IPS-18c (cell line): Measurements from ENCODE around the gene CPOX.
"Not testable (repeated sequence)": the region's sequence is repeated elsewhere in the genome, so short reads cannot be mapped to it uniquely, and the experiment has no call there.

Experiments used
- H3K4me3 ChIP-seq: 2 replicates; pipeline ENCODE4 v1.7.0; 2013; ENCODE audit warnings: low read depth, mild to moderate bottlenecking, low read length, moderate library complexity; ENCODE audit not compliant: insufficient read depth
- H3K9me3 ChIP-seq: one replicate; pipeline ENCODE4 v1.6.1; 2013; ENCODE audit warnings: mild to moderate bottlenecking, low read length, moderate library complexity; ENCODE audit not compliant: control insufficient read depth, insufficient read depth

The CPOX gene

DNA sequence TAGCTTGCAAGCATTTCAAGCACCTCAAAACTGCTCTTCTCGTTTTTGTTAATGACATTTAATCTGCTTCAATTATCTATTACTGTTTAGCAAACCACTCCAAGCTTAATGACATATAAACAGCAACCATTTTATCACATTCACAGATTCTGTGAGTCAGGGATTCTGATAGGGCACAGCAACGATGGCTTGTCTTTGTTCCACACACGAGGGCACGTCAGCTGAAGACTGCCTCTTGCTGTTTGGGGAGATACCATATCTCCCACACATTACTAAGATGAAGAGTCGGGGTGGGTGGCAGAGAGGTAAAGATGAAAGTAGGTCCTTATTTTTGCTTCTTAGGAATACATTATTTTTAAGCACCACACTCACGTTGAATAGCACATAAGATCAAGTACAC is 19.3 kb downstream of the CPOX start:
- Histone ChIP-seq H3K9me3 (no peaks in the 10 kb centered on the region), H3K4me3 (no peak overlapping the region)

DNA sequence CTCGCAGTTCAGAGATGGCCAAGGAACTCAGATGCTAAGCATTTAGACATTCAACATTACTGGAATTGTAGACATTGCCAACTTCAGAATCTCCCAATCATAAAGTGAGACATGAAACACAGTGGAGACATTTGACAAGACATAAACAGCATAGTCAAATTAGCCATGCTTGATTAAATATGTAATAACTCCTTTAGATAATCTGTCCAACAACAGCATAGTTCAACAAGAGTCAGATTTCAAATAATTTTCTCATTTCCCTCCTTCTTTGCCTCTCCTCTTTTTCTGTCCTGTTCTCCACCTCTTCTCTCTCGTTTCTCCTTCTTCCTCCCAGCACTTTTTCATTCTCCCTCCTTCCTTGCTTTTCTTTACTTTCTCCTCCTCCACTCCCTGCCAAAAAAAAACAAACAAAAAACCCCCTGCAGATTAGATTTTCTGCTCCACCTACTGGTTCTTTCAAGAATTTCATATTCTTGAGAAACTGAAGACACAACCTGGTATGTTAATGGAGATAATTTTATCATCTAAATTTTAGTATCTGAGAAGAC is 20.2 kb downstream of the CPOX start:
- no peaks in the 10 kb centered on the region for H3K9me3 ChIP-seq
- no peak overlapping the region for H3K4me3 ChIP-seq

DNA sequence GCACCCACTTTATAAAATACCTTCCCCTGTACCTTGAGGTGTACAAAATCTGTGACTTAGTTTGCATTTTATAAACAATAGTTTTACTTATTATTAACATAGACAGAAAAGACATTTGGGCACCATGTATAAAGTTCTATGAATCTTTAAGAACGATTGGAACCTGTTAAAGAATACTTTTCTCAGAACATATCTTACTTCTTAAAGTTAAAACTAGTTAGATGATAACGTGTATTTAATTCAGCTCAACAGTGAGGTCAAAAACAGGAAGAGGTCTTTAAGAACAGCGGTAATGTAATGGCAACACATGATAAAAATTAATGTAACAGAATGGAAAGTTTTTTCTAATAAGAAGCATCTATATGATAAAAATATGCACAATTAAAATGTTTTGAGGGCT is 25.0 kb downstream of the CPOX start:
- H3K4me3 ChIP-seq = no peak overlapping the region

DNA sequence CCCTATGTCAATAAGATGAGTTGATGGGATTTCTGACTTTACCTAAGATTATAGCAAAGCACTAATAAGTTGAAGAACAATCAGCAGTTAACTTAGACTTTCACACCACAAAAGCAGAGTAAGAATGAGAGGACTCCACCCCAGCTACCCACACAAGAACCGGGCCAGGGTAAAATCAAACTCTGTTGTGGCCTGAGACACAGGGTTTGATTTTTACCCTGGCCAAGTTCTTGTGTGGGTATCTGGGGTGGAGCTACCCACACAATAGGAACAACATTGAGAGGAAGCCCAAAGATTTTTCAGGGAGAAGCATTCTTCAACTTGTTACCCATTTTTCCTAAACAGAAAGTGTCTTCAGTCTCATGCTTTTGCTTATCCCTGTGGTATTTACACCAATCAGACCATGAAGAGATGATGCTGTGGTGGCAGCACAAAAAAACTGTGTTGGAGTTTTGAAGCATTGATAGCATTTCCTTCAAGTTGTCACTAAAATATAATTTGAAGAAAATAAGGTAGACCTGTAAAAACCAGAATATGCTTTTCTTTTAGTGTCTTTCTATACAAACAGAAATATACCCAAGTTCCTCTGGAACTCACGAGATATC is 25.6 kb downstream of the CPOX start:
- Histone ChIP-seq H3K9me3 (no peaks in the 10 kb centered on the region), H3K4me3 (no peak overlapping the region)

More for the DNA sequence above, 25.0 kb downstream of the CPOX start:
- H3K9me3 ChIP-seq = no peaks in the 10 kb centered on the region

DNA sequence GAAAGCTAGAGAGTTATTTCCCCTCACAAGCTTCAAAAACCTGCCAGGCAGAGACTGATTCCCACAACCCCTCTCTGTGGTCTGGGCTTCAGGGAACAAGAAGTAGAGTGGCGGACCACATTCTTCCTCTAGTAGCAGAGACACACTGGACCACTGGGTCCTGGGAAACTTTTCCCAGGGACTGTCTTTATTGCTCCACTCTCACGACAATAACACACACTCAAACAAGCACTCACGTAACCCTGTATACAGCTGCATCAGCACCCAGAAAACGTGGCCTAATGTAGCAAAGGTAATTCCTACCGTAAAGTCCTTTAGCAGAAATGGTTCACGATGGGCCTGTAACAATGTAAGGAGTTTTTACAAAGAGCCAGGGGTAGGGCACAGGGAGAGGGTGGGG is 27.6 kb downstream of the CPOX start:
- H3K4me3 ChIP-seq = no peak overlapping the region
- H3K9me3 ChIP-seq = no peaks in the 10 kb centered on the region

DNA sequence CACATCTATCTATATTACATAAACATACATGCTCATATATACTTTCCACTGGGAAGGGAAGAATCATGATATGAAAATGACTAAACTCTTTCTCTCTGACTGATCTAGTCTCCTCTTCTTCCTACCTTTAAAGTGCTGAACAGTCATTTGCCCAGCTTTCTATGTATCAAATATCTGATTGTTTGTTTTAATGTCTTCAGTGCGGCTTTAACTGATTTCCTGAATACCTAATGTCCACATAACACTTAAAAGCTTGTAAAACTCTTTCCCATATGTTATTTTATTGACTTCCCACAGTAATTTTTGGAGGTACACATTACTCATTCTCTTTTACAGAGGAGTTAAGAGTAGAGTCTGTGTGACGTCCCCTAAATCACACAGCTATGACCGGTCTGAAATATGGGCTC is 28.2 kb downstream of the CPOX start:
- Histone ChIP-seq H3K4me3 (no peak overlapping the region), H3K9me3 (no peaks in the 10 kb centered on the region)

DNA sequence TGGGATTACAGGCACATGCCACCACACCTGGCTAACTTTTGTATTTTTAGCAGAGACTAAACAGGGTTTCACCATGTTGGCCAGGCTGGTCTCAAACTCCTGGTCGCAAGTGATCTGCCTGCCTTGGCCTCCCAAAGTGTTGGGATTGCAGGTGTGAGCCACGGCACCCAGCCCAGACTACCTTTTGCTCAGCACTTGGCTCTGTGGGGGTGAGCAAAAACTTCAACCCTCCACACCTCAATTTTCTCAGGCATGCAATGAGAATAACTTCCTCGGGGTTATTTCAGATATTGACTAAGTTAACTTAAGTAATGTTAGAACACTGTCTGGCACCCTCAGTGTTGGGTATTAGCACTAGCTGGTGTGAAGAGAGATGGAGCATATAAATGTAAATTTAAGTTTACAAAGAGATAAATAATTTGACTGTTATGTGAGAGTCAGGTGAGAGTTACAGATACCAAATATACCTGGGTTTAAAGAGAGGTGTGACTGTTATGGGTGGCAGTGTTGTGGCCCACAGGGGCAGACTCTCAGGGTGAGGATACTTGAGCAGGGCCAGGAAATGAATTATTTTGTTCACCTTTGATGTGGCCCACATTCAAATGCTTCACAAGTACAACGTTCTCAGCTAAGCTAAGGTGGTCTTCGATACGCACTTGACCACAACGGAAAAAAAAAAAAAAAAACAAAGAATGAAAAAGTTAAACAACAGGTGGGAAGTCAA is 29.0 kb downstream of the CPOX start:
- Histone ChIP-seq H3K4me3 (no peak overlapping the region), H3K9me3 (no peaks in the 10 kb centered on the region)

DNA sequence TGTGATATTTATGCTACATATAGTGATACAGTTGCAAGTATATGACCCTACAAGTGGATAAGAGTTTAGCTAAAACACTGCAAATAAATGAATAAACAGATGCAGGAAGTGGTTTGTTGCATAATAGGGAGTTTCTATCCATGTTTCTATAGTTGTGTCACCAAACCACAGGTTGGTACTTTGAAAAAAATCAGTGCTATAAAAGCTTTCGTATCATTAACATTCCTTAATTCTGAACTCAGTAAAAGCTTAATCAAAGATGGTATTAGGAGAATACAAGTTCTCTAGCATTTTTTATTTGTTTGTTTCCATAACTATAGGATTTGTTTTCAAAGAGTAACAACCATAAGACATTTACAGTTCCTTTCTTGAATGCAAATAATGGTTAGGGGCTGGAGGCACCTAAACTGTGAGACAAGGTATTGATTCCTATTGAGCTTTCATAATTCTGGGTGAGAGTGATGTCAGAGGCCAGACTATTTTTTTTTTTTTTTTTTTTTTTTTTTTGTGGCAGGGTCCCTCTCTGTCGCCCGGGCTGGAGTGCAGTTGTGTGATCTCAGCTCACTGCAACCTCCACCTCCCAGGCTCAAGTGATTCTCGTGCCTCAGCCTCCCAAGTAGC is 29.6 kb downstream of the CPOX start:
- no peaks in the 10 kb centered on the region for H3K9me3 ChIP-seq
- no peak overlapping the region for H3K4me3 ChIP-seq

DNA sequence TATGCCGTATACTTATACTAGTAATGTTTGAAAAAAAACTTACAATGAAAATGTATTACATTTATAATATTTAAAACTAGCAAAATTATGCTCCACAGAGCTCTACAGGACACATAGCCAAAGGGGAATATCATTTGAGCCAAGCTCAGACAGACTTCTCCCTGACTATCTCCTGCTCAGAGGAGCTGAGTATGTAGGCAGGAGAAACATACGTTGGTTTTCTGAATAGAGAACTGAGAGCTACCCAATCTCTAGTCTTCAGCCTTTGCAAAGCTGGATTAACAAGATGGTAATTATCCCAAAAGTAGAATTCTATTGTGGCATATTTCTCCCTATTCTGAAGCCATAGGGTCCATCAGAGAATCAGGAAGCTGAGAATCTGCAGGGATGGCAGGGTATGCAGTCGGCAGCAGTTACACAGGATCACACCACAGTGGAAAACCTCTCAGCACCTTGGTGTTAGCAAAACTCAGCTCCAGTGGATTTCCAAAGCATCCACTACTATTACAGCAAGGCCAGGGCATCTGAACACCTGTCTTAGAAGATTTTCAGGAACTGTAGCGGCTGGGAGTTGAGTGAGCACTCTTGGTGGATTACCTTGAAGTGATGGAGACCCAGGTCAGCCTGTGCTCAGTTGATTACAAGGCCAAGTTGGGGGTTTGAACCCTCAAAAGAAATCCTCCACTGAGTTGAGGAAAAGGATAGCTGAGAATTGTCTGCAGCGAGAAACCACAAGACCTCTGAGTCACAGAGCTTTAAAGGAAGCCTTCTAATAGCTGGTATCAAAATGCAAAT is 31.5 kb downstream of the CPOX start:
- H3K4me3 ChIP-seq = no peak overlapping the region
- no peaks in the 10 kb centered on the region for H3K9me3 ChIP-seq

DNA sequence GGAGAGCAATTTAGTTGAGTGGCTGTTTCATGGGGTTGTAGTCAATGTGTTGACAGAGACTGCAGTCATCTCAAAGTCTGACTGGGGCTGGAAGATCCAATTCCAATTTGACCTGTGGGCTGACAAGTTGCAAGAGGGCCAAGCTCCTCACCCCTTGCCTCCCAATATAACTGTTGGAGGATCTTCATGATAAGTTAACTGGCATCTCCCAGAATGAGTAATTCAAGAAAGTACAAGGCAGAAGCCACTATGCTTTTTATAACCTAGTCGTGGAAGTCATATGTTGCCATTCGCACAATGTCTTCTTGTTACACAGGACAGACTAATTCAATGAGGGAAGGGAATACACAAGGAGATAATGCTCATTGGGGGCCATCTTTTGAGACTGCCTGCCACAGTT is 32.5 kb downstream of the CPOX start:
- Histone ChIP-seq H3K4me3 (no peak overlapping the region), H3K9me3 (no peaks in the 10 kb centered on the region)

DNA sequence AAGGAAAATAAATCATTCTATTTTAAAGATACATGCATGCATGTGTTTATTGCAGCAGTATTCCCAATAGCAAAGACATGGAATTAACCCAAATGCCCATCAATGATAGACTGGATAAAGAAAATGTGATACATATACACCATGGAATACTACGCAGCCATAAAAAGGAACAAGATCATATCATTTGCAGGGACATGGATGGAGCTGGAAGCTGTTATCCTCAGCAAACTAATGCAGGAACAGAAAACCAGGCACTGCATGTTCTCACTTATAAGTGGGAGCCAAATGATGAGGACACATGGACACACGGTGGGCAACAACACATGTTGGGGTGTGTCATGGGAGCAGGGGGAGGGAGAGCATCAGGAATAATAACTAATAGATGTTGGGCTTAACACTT is 33.6 kb downstream of the CPOX start:
- not testable (repeated sequence) for H3K4me3 ChIP-seq, H3K9me3 ChIP-seq

DNA sequence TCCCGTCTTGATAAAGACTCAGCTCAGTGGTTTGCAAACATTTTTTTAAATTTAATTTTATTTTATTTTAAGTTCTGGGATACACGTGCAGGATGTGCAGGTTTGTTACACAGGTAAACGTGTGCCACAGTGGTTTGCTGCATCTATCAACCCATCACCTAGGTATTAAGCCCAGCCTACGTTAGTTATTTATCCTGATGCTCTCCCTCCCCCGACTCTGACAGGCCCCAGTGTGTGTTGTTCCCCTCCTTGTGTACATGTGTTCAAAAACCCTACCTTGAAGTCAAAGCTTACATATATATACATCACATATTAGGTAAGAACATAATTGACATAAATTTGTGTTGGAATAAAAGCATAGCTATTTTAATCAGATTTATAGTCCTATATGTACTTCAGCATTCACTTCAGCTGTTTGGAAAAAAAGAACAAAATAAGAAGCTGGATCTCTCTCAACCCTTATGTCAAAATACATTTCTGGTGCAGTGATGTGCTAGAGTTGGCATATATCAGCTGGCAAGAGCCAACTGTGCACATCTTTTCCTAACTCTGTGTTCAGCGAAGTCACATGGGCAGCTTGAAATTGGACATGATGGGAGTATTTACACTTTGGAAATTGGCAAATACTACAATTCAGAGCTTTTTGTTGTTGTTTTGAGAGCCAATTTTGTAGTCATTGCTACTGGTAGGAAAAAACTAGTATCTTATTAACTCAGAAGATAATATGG is 35.1 kb downstream of the CPOX start:
- no peaks in the 10 kb centered on the region for H3K9me3 ChIP-seq
- H3K4me3 ChIP-seq = no peak overlapping the region

DNA sequence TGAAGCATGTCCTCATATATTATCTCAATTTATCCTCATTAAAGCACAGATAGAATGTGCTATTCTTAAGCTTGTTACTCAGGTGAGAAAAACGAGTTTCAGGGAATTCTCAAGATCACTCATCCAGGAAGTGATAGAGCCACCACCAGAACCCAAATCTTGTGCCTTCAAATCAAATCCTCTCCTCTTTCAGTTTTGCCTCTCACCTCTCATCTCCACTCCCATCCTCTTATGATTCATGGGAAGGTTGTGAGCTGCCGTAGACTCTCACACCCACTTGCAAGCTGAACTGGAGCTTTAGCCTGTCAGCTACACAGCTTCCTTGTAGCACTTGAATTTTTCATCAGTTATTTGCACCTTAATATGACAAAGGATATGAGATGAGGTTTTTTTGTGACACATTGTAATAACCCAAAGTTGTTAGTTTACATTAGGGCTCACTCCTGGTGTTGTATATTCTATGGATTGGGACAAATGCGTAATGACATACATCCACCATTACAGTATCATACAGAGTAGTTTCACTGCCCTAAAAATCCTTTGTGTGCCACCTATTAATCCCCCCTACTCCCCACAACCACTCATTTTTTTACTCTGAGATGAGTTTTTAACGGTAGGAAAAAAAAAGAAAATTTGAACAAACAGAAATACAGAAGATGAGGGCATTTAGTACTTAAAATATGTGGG is 35.9 kb downstream of the CPOX start:
- H3K4me3 ChIP-seq = no peak overlapping the region
- no peaks in the 10 kb centered on the region for H3K9me3 ChIP-seq

DNA sequence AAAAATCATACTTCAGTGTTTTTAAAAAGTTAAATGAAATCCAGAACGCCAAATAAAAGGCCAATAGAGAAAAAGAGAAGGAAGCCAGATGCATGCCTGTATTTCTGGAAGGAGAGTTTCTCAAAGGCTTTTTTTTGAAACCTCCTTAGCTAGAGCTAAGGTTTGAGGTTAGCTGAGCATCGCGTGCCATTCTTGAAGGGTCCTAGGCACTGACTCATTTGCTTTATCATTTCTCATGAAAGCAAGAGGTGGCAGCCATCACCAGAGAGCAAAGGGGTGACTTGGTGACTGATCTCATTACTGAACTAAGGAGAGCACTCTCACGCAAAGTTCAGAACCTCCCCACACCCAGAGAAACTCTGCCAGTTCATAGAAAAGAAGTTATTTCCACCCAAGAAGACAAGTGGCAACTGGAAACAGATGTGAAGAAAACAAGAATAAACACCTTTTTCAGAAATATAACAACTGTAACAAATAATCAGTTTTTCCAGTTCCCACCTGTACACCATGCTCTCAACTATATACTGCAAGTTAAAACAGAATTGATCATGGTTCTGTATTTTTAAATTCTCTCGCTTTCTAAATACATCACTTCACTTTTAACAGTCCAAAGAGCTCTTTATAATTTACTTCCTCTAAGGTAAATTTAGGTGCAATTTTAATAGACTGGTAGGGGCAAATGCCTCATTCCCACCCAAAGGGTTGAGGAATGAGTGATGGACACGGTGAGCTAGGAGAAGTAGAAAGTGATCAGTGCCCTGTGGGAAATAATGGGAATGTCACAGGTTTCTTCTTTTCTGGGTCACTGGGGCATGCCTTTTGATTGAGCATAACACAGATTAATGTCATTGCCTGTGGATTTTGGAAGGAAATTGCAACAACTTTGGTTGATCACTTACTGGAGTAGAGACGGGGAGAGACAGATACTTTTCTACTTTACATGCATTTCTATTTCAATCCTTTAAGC is 37.0 kb downstream of the CPOX start:
- no peaks in the 10 kb centered on the region for H3K9me3 ChIP-seq
- no peak overlapping the region for H3K4me3 ChIP-seq

DNA sequence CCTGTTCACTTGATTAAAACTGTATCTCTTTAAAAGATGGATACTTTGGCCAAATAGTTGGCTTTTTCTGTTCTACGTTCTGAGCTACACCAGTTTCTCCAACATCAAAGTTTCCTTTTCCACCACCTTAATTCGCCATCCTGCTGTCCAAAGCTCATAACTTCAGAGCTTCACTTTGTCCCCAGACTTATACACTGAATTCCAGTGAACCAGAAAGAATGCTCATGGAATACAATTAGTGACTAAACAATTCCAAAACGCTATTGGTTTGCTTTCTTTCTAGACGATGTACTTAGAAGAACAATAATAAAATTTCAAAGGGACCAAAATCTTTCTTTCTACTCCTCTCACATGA is 38.4 kb downstream of the CPOX start:
- Histone ChIP-seq H3K4me3 (no peak overlapping the region), H3K9me3 (no peaks in the 10 kb centered on the region)

DNA sequence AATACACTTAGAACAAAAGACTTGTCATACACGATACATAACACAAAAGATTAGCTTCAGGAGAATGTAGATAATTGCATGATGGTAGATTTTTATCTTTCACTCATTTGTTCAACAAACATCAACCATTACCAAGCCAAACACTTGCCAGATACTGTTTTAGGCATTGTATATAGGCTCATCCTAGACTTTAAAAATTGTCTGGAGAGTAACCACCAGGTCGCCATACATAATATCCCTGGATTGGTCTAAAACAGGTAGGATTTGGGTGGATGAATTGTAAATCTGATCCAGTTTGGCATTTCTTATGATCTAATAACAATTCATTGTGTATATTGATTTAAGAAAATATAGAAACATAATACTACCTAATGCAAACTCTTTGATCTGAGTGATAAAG is 38.8 kb downstream of the CPOX start:
- no peaks in the 10 kb centered on the region for H3K9me3 ChIP-seq
- no peak overlapping the region for H3K4me3 ChIP-seq
